GM23248 (cell line): ENCODE data around the gene LYPLAL1.

Experiments
- EZH2 ChIP-seq: fragments of 200-600 bp; sonication (generic); IDR thresholded peaks from 2 replicates; pipeline ENCODE4 v1.6.1; 2018; ENCODE audit warnings: antibody characterized with exemption, mild to moderate bottlenecking; ENCODE audit not compliant: insufficient read depth, poor library complexity, severe bottlenecking
- EZH2phosphoT487 ChIP-seq: fragments of 200-600 bp; sonication (generic); IDR thresholded peaks from 2 replicates; pipeline ENCODE4 v1.6.1; 2018; ENCODE audit warnings: antibody characterized with exemption, moderate library complexity, mild to moderate bottlenecking, low read depth; ENCODE audit not compliant: insufficient read depth

DNA sequence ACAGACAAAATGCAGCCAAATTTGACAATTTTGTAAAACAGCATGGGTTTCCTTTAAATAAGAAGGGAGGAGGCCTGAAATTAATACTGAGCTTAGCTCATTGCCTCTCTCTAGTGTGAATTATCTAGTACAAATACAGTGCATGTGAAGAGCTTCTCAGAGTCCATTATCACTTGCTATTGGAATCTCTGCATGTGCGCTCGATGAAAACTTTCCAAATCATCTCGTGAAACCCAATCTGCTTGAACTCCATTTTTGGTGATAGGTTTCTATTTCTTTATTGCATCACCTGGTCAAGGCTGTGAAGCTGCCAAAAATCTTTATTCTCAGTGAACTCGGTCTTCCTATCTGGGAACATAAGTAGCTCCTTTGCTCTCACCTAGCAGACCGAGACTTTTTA, 49.5 kb upstream of the LYPLAL1 start:
- no peak for TF ChIP-seq EZH2phosphoT487
- TF ChIP-seq EZH2: no peak
